Measurements from ENCODE around the gene RYR3.

RYR3 gene

GRCh38 chr15:33322091-33322490, 11.3 kb downstream of the RYR3 start:
- no peak for DNase-seq

- no peak for DNase-seq
Observed at GRCh38 chr15:33324609-33325008, 13.8 kb downstream of the RYR3 start.

- DNase-seq = no peak
Observed at GRCh38 chr15:33326908-33327307, 16.1 kb downstream of the RYR3 start.

- no peak for DNase-seq
Observed at GRCh38 chr15:33328106-33328505, 17.3 kb downstream of the RYR3 start.

GRCh38 chr15:33329457-33329856, 18.7 kb downstream of the RYR3 start:
- DNase-seq = no peak

- DNase-seq = no peak
Observed at GRCh38 chr15:33330931-33331330, 20.2 kb downstream of the RYR3 start.

GRCh38 chr15:33341953-33342352, 31.2 kb downstream of the RYR3 start:
- no peak for DNase-seq

GRCh38 chr15:33343275-33343674, 32.5 kb downstream of the RYR3 start:
- no peak for DNase-seq

GRCh38 chr15:33344111-33344510, 33.3 kb downstream of the RYR3 start:
- DNase-seq = no peak

- DNase-seq = no peak
Observed at GRCh38 chr15:33344530-33344929, 33.8 kb downstream of the RYR3 start.

- no peak for DNase-seq
Observed at GRCh38 chr15:33354411-33354810, 43.6 kb downstream of the RYR3 start.

- no peak for DNase-seq
Observed at GRCh38 chr15:33357845-33358244, 47.1 kb downstream of the RYR3 start.

GRCh38 chr15:33358306-33358705, 47.5 kb downstream of the RYR3 start:
- DNase-seq = no peak

- DNase-seq = no peak
Observed at GRCh38 chr15:33360886-33361285, 50.1 kb downstream of the RYR3 start.

GRCh38 chr15:33369941-33370622, 59.3 kb downstream of the RYR3 start:
- no peak for DNase-seq

- DNase-seq = no peak
Observed at GRCh38 chr15:33370623-33371020, 59.9 kb downstream of the RYR3 start.

- DNase-seq = no peak
Observed at GRCh38 chr15:33371159-33371558, 60.4 kb downstream of the RYR3 start.

- no peak for DNase-seq
Observed at GRCh38 chr15:33374226-33374914, 63.6 kb downstream of the RYR3 start.

- DNase-seq = no peak
Observed at GRCh38 chr15:33375236-33375635, 64.5 kb downstream of the RYR3 start.

- no peak for DNase-seq
Observed at GRCh38 chr15:33377204-33377603, 66.4 kb downstream of the RYR3 start.

GRCh38 chr15:33378866-33379480, 68.2 kb downstream of the RYR3 start:
- DNase-seq = no peak

- no peak for DNase-seq
Observed at GRCh38 chr15:33380406-33380805, 69.6 kb downstream of the RYR3 start.

- no peak for DNase-seq
Observed at GRCh38 chr15:33382491-33382890, 71.7 kb downstream of the RYR3 start.

GRCh38 chr15:33384307-33384706, 73.5 kb downstream of the RYR3 start:
- no peak for DNase-seq
